HG02885 (cell line): Measurements from ENCODE around the gene TMEM132E.

ENCODE experiments used
- ATAC-seq: cut with Tn5 transposase; IDR thresholded peaks from one replicate; pipeline ENCODE4 v1.9.1; 2021; ENCODE audit warnings: mild to moderate bottlenecking; ENCODE audit not compliant: unreplicated experiment, poor library complexity

The TMEM132E gene

GRCh38 chr17:34568953-34569352, 10.4 kb upstream of the TMEM132E start:
- no peak for ATAC-seq

- no peak for ATAC-seq
Observed at GRCh38 chr17:34569591-34569990, 9.8 kb upstream of the TMEM132E start.

DNA sequence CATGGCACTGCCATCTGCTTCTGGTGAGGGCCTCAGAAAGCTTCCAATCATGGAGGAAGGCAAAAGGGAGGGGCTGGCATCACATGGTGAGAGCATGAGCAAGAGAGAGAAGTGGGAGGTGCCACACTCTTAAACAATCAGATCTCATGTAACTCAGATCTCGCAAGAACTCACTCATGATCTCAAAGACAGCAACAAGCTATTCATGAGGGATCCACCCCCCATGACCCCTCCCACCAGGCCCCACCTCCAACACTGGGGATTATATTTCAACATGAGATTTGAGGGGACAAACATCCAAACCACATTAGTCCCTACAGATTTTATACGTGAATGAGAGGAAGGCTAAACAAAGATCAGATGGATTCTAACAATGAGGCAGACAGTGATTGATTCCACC, 8.9 kb upstream of the TMEM132E start:
- no peak for ATAC-seq

DNA sequence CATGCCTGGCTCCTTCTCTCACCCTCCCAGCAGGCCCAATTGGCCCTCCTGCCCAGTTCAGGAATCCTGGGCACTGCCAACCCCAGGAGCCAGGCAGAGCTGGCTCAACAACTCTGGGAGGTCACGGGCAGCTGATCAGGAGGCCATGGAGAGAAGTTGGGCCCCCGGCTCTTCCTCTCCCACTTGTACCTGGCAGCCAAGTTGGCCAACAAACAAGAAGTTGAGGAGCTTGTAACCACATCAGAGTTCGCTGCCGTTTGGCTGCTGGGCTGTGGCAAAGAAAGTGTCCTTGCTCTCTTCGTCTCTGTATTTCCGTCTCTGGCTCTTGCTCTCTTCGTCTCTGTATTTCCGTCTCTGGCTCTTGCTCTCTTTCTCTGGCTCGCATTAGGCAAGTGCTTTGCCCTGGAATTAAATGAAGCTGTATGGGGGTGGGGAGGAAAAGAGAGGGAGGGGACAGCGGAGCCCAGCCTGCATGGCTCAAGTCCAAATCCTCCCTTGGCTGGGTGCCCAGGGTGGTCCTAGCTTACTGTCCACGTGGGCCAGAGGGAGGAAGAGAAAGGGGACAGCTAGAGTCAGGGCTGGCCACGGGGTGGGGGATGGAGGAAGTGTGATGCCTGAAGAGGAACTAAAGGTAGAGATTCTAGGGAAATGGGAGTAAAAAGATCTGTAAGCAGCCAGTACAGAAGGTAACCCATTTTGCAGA, 7.8 kb upstream of the TMEM132E start:
- ATAC-seq, result no peak

- no peak for ATAC-seq
Observed at GRCh38 chr17:34572483-34572882, 6.9 kb upstream of the TMEM132E start.

DNA sequence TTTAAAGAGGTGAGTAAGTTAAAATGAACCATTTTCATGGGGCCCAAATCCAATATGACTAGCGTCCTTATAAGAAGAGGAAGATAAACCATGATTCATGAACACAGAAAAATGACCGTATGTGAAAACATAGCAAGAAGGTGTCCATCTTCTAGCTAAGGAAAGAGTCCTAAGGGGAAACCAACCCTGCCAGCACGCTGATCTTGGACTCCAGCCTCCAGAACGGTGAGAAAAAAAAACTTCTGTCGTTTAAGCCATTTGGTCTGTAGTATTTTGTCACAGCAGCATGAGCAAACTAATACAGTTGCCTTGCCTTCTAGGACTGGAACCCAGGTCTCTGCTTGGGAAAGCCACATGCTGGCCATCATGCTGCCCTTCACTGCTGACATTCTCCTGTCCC, 4.2 kb upstream of the TMEM132E start:
- no peak for ATAC-seq

DNA sequence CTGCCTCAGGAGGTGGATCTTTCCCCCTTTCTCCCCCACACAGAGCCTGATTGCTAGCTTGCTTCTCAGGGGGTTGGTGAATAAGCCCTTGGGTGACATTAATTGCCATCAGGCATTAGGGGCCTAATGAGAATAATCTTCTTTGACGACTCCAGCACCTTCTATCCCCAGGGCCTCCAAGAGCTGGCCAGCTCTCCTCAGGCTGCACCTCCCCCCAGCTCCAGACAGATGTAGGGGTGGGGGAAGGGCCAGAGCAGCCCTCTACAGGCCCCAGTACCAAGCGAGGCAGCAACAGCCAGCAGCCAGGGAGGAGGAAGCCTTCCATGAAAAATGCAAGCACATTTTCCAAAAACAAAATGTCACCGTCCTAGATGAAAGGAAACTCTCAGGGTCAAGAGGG, 1.4 kb upstream of the TMEM132E start:
- no peak for ATAC-seq

- ATAC-seq, result no peak
Observed at GRCh38 chr17:34578656-34579016, 746 bp upstream of the TMEM132E start.

- no peak for ATAC-seq
Observed at GRCh38 chr17:34579979-34580684, 750 bp downstream of the TMEM132E start.

GRCh38 chr17:34580685-34581445, 1.5 kb downstream of the TMEM132E start:
- ATAC-seq, result no peak

GRCh38 chr17:34581446-34582184, 2.2 kb downstream of the TMEM132E start:
- no peak for ATAC-seq

DNA sequence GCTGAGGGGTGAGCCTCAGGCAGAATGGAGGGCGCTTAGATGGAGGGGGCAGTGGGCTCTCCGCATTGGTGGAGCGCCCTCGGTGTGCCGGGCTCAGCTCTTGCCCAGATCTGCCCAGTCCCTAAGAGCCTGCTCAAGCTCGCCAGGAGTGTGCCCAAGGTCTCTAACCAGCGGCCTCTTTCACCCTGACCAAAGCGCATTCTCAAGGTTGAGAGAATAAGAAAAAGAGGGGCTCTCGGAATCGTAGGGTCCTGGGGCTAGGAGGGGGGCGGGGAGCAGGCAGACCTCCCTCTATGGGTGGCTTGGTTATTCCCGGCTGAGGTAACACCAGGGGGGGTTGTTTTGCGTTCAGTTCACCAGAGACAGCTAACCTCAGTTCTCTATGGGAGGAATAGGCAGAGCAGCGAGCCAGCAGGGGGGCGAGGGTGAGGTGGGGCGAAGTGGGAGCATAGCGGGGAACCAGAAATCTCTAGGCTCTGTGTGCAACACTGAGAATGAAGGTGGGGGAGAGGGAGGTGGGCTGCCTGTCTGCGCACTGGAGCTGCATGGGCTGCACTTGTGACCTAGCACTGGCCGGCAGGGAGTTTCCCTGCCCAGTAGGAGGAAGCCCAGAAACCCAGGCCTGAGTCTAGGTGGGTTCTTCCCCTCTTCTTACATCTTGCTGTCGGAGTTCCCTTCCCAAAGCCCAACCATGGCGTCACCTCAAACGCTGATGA, 3.0 kb downstream of the TMEM132E start:
- ATAC-seq, result no peak

- no peak for ATAC-seq
Observed at GRCh38 chr17:34582901-34583245, 3.5 kb downstream of the TMEM132E start.

- no peak for ATAC-seq
Observed at GRCh38 chr17:34584805-34585416, 5.5 kb downstream of the TMEM132E start.

DNA sequence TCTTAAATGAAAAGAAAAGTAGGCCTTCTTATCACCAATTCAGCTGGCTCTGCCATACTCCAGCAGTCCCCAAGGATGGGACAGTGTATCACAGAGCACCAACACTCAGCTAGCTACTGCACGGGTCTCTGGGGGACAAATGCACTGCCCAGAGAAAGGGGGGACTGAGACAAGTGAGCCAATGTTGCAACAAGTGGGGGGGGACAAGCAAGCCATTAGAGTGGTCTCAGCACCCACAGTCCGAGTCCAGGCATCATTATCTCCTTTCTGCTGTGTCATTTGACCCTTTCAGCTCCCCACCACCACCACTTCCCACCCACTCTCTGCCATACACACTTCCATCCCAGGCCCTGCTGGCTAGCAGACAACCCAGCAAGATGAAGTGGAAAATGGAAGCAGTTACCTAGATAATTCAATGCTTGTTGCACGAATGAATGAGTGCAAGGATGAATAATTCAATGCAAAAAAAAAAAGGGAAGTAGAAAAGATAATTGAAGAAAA, 7.0 kb downstream of the TMEM132E start:
- no peak for ATAC-seq

DNA sequence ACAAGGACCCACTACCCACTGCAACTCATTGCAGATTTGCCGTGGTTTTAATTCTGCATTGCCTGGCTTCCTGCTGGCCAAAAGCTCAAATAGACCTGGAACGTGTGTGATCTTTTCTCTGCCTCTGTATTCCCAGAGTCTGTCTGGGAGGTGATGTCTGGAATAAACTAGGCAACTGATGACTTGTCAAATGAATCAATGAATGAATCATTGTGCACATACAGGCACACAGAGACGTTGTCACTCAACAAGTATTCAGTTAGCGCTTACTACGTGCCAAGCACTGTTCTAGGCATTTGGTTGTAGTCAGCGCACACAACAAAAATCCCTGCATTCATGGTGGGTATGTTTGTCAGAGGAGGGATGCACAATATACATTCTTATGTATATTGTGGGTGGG, 8.9 kb downstream of the TMEM132E start:
- ATAC-seq, result no peak

DNA sequence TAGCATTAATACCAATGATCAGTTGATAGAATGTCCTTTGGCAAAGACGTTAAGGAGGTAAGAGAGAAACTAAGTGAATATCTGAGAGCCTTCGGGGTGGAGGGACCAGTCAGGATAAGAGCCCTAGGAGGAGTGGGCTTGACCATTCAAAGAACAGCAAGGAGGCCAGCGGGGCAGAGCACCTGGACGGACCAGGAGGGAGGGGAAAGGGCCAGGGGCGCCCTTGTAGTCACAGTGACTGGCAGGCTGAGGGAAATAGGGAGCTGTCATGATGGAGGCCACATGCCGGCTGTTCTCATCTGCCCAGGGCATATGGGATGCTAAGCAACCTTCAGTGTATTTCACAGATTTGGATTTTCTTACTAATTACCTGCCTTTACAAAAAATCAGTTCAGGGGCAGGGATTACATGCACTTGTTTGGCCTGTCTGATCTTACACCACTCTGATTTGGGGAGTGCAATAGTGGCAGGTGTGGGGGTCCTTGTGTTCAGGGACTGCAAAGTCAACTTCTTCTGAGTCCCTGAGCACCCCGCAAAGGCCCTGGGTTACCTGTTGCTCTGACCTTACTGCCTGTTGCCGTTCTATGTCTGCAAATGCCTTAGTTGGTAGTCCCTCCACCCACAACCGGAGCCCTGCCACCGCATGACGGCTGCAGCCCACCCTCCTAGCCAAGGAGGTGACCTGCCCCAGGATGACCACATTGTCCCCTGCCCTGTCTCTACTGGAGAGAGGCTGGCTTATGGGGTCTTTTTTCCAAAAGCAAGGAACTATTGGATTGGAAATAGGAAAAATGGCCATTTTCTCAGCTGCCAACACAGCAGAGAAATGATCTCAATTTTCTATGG, 10.0 kb downstream of the TMEM132E start:
- no peak for ATAC-seq

DNA sequence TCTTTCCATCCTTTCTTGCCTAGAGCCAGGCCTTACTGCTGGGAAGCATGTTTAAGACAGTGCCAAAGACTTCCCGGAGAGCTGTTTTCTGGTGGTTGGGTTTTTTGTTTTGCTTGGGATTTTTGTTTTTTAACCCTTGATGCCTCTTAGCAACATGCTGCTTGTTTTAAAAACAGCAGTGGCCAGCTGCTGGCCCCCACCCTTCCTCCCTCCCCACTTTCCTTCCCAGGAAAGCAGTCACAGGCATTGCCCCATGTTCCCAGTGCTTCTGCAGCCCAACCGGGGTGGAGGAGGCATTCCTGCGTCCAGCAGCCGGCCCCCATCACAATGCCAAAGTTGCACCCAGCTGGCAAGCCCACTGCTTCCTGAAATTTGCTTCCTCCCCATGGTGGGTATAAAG, 12.6 kb downstream of the TMEM132E start:
- ATAC-seq, result no peak

DNA sequence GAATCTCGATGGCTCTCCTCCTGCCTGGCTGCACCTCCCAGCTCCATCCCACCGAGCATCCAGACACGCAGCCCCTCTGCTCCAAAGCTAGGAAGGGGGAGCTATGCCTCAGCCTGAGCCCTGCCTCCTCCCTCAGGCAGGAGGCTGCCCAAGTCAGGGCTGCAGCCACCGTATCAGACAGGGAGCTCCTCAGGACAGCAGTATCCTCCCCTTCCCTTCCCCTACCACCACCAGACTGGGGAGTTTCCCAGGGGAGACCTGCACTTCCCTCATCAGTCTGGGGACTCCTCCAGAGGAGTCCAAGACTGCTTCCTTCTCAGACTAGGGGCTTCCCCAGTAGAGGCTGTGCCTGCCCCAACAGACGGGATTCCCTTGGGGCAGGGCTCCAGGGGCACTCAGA, 17.5 kb downstream of the TMEM132E start:
- no peak for ATAC-seq
